ENCODE results near the gene SARS1. TPM values are rescaled to one million over a fixed set of nuclear protein-coding genes. Genes with fewer than 3 reads are reported as not detected.
A peak's percentile ranks its signal among the peaks of the same experiment; 100 is the strongest.

SARS1 gene
- polyA plus RNA-seq, 6 donors from 2014 or later, result 72.7 to 139 (median 105) TPM

DNA sequence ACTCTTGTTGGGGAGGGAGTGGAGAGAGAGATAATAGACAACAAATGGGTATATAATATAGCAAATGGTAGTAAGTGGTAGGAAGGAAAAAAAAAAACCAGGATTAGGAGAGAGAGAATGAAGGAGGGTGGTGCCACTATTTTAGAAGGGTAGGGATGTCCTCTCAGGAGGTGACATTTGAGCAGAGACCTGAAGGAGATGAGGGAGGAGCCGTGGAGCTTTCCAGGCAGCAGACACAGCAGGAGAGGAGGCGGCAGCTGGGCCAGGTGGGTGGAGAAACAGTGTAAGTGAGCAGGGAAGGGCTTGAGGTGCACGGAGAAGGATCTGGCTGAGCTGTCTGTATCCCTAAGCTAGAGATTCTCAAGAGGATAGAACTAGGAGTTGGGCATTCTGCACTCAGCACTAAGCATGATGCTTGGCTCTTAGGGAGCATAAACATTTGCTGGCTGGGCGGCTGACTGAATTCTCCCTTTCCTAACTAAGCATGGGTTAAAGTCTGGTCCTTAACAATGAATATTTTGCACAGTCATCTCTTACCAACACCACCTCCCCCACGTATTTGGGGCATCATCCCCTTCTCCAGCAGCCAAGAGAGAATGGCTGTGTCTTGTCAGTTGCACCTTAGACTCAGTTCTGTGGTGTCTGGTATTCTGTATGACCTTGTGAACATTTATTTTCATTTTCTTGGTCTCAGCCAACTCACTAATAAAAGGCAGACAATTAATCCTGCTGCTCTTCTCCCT, 27.6 kb upstream of the SARS1 start:
- DNase-seq (no peak), ATAC-seq (ENCODE audit: low read depth in 2 of 2) (no peak)
- no peaks in the 10 kb centered on the region for H3K36me3 Mint-ChIP-seq
- no peak overlapping the region for H3K27ac Mint-ChIP-seq
- no peaks in the 10 kb centered on the region for H3K4me1 Mint-ChIP-seq
- H3K4me3 Mint-ChIP-seq, result no peak overlapping the region
- H3K27me3 Mint-ChIP-seq, result peaks cover 9 to 34% (median 22%) of the 10 kb centered on the region in 3 donors
- H3K9me3 Mint-ChIP-seq, result no peaks in the 10 kb centered on the region

DNA sequence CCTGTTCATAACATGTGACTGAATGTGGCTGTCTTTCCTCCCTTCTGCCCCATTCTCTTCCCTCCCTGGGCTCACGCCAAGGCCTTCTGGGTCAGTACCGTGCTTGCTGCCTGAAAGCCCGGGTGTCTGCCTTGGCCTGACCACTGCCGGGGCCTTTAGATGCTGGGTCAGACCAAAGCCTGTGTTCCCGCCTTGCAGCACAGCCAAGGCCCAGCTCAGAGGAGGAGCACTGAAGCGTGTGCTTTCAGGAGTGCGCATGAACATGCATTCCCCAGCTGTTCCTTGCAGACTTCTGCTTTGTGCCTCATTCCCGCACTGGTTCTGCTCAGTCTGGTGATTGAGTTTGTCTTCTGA, 27.0 kb upstream of the SARS1 start:
- ATAC-seq (ENCODE audit: low read depth in 2 of 2) (no peak), DNase-seq (no peak)
- Mint-ChIP-seq H3K9me3 (no peaks in the 10 kb centered on the region), H3K36me3 (no peaks in the 10 kb centered on the region), H3K4me3 (no peak overlapping the region), H3K27ac (no peak overlapping the region), H3K27me3 (peaks cover 9 to 38% (median 22%) of the 10 kb centered on the region in 3 donors), H3K4me1 (no peaks in the 10 kb centered on the region)

DNA sequence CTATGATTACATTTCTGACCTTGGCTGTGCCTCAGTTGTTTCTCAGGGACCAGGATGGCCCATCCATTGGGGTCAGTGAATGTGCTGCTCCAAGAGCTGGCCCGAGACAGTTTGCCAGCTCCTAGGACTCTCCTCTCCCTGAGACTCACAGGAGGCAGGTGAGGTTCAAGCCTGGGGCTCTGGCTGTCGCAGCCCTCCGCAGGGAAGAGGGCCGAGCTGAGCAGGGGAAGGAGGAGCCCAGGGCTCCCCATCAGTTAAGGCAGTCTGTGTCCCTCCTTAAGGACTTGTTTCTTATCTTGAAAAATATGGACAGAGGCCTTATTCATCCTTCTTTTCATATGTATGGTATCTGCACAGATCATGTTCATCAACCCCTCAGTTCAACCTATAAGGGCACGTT, 26.6 kb upstream of the SARS1 start:
- H3K4me1 Mint-ChIP-seq, result no peaks in the 10 kb centered on the region
- peak overlapping the region in 1 of 6 donors; percentile 27 for H3K27ac Mint-ChIP-seq
- no peak for ATAC-seq (ENCODE audit: low read depth in 2 of 2)
- DNase-seq, result no peak
- H3K9me3 Mint-ChIP-seq, result no peaks in the 10 kb centered on the region
- peaks cover 9 to 38% (median 22%) of the 10 kb centered on the region in 3 donors for H3K27me3 Mint-ChIP-seq
- H3K36me3 Mint-ChIP-seq, result no peaks in the 10 kb centered on the region
- no peak overlapping the region for H3K4me3 Mint-ChIP-seq

DNA sequence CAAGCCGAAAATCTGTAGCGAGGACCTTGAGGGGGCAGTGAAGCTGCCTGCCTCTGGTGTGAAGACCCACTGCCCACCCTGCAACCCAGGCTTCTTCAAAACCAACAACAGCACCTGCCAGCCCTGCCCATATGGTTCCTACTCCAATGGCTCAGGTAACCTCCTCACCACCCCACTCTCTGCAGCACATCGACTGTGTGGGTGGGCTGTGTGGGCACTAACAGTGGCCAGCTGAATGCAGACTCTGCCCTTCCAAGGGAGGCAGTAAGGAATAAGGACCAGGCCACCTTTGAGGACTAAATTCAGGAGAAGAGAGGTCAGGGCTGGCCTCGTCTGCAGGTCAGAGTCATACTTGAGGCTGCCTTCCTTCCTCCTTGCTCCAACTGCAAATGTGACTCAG, 25.5 kb upstream of the SARS1 start:
- Mint-ChIP-seq H3K4me3 (no peak overlapping the region), H3K36me3 (no peaks in the 10 kb centered on the region), H3K9me3 (no peaks in the 10 kb centered on the region), H3K27me3 (peaks cover 9 to 38% (median 22%) of the 10 kb centered on the region in 3 donors), H3K27ac (no peak overlapping the region), H3K4me1 (peaks cover 0 to 3% (median 0%) of the 10 kb centered on the region in 3 donors)
- DNase-seq (no peak), ATAC-seq (ENCODE audit: low read depth in 2 of 2) (no peak)

DNA sequence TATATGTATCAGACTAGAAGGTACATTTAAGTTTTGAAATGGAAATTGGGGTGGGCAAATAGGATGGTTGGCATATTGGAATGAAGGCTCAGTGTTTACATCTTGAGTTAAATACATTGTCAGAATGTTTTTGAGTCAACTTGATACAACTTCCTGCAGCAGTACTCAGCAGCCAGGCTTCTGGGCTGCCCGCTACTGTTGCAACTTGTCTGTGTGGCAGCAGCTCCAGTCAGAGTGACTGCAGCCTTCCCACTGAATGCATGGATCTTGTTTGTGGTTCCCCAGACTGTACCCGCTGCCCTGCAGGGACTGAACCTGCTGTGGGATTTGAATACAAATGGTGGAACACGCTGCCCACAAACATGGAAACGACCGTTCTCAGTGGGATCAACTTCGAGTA, 24.9 kb upstream of the SARS1 start:
- ATAC-seq (ENCODE audit: low read depth in 2 of 2) (no peak), DNase-seq (no peak)
- Mint-ChIP-seq H3K36me3 (no peaks in the 10 kb centered on the region), H3K4me3 (no peak overlapping the region), H3K27ac (no peak overlapping the region), H3K4me1 (peaks cover 3 to 7% (median 4%) of the 10 kb centered on the region in 3 donors), H3K27me3 (peaks cover 9 to 38% (median 22%) of the 10 kb centered on the region in 3 donors), H3K9me3 (no peaks in the 10 kb centered on the region)

DNA sequence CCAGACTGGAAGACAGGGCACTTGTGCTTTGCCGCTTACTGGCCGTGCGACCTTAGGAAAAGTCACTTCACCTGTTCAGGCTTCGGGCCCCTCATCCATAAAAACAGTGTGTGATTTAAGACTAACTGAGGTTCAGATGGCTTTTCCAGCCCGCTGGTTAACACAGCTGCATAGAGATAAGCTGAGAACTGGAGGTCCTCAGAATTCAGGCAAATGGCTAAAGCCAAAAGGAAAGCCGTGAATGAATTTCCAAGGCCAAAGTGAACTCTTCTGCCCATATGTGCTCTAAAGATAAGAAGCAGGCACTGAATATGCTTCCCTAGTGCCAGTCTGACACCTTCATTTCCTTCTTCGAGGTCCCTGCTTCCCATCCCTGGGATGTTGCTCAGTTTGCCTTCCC, 23.5 kb upstream of the SARS1 start:
- Mint-ChIP-seq H3K4me3 (no peak overlapping the region), H3K27me3 (peaks cover 9 to 32% (median 19%) of the 10 kb centered on the region in 3 donors), H3K36me3 (no peaks in the 10 kb centered on the region), H3K27ac (no peak overlapping the region), H3K9me3 (no peaks in the 10 kb centered on the region), H3K4me1 (peaks cover 7 to 14% (median 10%) of the 10 kb centered on the region in 3 donors)
- ATAC-seq (ENCODE audit: low read depth in 2 of 2), result no peak
- no peak for DNase-seq

DNA sequence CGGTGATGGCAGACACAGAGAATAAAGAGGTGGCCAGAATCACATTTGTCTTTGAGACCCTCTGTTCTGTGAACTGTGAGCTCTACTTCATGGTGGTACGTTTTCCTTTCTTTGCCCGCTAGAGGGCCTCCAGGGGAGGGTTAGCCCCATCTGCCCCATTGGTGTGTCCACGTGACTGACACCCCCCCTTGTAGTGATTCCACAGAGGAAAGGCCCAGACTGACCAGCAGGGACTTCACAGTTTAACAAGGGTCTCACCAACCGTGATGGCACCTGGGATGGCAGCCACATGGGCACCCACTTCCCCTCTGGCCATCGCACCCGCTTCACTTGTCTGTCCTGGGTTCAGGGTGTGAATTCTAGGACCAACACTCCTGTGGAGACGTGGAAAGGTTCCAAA, 22.3 kb upstream of the SARS1 start:
- Mint-ChIP-seq H3K4me3 (no peak overlapping the region), H3K27ac (peak overlapping the region in 1 of 6 donors; percentile 49), H3K36me3 (no peaks in the 10 kb centered on the region), H3K4me1 (peaks cover 7 to 14% (median 10%) of the 10 kb centered on the region in 3 donors), H3K9me3 (no peaks in the 10 kb centered on the region), H3K27me3 (peaks cover 0 to 25% (median 8%) of the 10 kb centered on the region in 3 donors)
- DNase-seq (no peak), ATAC-seq (ENCODE audit: low read depth in 2 of 2) (no peak)

DNA sequence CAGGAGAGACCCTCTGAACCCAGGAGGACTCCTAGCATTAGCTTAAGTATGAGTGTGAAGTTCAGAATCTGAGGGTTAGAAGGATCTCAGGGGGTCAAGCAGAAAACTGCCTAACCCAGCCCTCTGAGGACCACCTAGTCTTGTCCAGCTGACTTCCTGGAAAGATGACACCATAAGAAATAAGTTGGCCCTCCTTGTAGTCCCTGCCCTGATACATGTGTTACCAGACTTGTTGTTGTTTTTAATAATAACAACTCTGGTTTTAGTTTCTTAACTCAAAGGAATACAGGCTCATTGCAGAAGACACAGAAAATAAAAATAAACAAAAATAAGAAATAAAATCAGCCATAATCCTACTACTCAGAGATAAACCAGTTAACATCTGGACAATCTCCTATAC, 21.8 kb upstream of the SARS1 start:
- ATAC-seq (ENCODE audit: low read depth in 2 of 2), result no peak
- H3K4me3 Mint-ChIP-seq, result no peak overlapping the region
- H3K9me3 Mint-ChIP-seq, result no peaks in the 10 kb centered on the region
- H3K27me3 Mint-ChIP-seq, result peaks cover 0 to 20% (median 8%) of the 10 kb centered on the region in 3 donors
- no peak for DNase-seq
- peaks cover 7 to 14% (median 10%) of the 10 kb centered on the region in 3 donors for H3K4me1 Mint-ChIP-seq
- no peaks in the 10 kb centered on the region for H3K36me3 Mint-ChIP-seq
- no peak overlapping the region for H3K27ac Mint-ChIP-seq

DNA sequence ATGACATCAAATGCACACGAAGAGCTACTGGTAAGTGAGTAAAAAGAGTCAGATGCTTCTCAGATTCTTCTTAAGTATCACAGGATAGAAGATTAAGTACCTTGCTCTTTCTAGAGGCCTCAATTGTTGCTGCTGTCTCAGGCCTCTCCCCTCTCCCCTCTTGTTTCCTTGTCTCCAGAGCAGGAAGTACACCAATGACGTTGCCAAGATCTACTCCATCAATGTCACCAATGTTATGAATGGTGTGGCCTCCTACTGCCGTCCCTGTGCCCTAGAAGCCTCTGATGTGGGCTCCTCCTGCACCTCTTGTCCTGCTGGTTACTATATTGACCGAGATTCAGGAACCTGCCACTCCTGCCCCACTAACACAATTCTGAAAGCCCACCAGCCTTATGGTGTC, 21.3 kb upstream of the SARS1 start:
- peaks cover 0 to 14% (median 13%) of the 10 kb centered on the region in 3 donors for H3K27me3 Mint-ChIP-seq
- H3K4me3 Mint-ChIP-seq, result no peak overlapping the region
- peaks cover 7 to 14% (median 10%) of the 10 kb centered on the region in 3 donors for H3K4me1 Mint-ChIP-seq
- ATAC-seq (ENCODE audit: low read depth in 2 of 2) (no peak), DNase-seq (no peak)
- H3K36me3 Mint-ChIP-seq, result no peaks in the 10 kb centered on the region
- H3K9me3 Mint-ChIP-seq, result no peaks in the 10 kb centered on the region
- no peak overlapping the region for H3K27ac Mint-ChIP-seq

DNA sequence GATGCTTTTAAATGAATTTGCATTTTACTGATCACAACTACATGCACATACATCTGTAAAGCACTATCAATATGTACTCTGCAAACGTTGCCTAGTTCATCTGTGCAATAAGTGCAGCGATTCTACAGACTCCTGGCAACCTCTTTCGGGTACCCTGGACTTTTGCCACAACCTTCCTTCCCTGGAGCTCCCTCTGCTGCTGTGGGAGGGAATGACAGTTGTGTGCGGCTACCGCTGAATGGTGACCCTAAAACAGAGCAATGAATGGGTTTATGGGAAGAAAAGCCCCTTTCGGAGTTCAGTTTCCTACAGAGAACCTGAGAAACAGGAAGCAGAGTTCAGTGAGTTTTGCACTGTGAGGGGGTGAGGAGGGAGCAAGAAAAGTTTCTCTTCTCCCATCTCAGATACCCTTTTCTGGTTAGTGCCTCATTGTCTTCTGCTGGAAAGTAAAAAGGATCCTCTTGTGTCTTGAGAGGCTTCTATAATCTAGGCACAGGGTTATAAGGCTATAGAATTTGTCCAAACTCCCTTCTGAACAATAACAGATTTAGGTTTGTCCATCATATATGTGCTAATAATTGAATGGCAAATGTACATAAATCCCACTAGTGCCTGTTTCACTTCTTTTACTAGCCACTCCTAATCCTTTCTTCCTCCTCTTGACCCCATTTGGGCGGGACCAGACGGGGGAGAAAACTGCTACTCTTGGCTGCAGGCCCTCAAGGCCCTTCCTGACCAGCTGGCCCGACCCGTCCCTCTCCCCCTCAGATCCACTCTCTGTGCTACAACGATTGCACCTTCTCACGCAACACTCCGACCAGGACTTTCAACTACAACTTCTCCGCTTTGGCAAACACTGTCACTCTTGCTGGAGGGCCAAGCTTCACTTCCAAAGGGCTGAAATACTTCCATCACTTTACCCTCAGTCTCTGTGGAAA, 19.8 kb upstream of the SARS1 start:
- DNase-seq (peak; percentile 59), ATAC-seq (ENCODE audit: low read depth in 2 of 2) (peak; percentile 73 to 86)
- peaks cover 0 to 14% (median 5%) of the 10 kb centered on the region in 3 donors for H3K27me3 Mint-ChIP-seq
- H3K36me3 Mint-ChIP-seq, result no peaks in the 10 kb centered on the region
- no peaks in the 10 kb centered on the region for H3K9me3 Mint-ChIP-seq
- peak overlapping the region in 4 of 8 donors; percentile 3 to 79 (median 12) for H3K4me3 Mint-ChIP-seq
- peak overlapping the region in 2 of 6 donors; percentile 30 to 53 for H3K27ac Mint-ChIP-seq
- peaks cover 7 to 14% (median 10%) of the 10 kb centered on the region in 3 donors for H3K4me1 Mint-ChIP-seq

DNA sequence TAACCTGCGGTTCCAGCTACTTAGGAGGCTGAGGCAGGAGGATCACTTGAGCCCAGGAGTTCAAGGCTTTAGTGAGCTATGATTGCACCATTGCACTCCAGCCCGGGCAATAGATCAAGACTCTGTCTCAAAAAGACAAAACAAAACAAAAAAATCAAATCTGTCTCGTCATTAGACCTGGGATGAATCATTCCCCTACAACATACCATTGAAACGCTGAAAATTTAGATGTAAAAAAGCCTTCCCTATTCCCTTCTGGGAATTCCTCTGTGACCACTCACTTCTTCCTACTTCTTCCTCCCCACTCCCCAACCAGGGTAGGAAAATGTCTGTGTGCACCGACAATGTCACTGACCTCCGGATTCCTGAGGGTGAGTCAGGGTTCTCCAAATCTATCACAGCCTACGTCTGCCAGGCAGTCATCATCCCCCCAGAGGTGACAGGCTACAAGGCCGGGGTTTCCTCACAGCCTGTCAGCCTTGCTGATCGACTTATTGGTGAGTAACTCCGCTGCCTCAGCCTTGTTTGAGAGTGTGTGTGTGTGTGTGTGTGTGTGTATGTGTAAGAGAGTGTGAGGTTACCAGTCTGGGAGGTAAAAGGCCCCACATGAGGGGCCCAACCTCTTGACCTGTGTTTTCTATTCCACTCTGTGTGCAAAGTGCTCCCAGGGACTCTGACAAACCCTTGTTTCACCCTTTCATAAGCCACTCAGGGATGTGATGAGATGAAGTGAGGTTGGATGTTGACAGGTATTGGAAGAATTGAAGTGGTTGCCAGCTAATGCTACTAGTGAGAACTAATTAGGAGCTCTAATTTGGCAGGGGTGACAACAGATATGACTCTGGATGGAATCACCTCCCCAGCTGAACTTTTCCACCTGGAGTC, 16.3 kb upstream of the SARS1 start:
- Mint-ChIP-seq H3K27ac (no peak overlapping the region), H3K4me1 (peaks cover 10 to 28% (median 21%) of the 10 kb centered on the region in 3 donors), H3K36me3 (no peaks in the 10 kb centered on the region), H3K27me3 (peaks cover 0 to 18% (median 0%) of the 10 kb centered on the region in 3 donors), H3K4me3 (no peak overlapping the region), H3K9me3 (no peaks in the 10 kb centered on the region)
- no peak for ATAC-seq (ENCODE audit: low read depth in 2 of 2)
- no peak for DNase-seq

DNA sequence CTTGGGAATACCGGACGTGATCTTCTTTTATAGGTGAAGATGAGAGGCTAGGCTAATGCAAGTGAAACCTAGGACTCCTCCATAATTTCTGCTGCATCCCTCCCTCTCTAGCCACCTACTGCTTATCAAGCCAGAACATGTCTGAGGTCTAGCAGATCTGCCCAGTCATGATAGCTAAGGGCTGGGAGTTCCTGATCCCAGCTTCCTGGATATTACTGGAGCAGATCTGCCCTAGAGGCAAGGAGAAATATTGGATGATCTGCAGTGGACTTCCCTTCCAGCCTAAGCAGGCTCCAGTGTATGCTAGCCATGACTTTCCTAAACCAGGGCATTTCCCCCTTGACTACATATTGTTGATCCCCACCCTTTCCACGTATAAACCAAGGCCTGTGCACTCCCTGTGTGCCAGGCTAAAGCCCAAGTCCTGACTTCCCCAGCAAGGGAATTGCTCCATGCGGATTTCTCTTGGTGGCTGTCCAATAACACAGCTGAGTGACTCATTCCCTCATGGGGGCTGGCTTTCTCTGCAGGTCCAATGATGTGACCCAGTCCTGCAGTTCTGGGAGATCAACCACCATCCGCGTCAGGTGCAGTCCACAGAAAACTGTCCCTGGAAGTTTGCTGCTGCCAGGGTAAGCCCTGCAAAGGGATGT, 15.5 kb upstream of the SARS1 start:
- no peaks in the 10 kb centered on the region for H3K9me3 Mint-ChIP-seq
- H3K4me3 Mint-ChIP-seq, result no peak overlapping the region
- DNase-seq (no peak), ATAC-seq (ENCODE audit: low read depth in 2 of 2) (no peak)
- peaks cover 0 to 22% (median 0%) of the 10 kb centered on the region in 3 donors for H3K27me3 Mint-ChIP-seq
- H3K4me1 Mint-ChIP-seq, result peaks cover 10 to 25% (median 21%) of the 10 kb centered on the region in 3 donors
- no peaks in the 10 kb centered on the region for H3K36me3 Mint-ChIP-seq
- H3K27ac Mint-ChIP-seq, result no peak overlapping the region

Data from naive B cell (primary cell).